GM23338 (cell line): Measurements from ENCODE around the gene PLCD3. TPM values are rescaled to one million over a fixed set of nuclear protein-coding genes. Genes with fewer than 3 reads are reported as not detected.

Source experiments
- microRNA-seq: library from miRNA; unstranded; fragments of <30 nt; microRNA quantifications from one replicate; pipeline ENCODE4, GENCODE V29; 2017
- polyA plus RNA-seq: library from polyadenylated mRNA; unstranded; fragments of >200 nt; fragmentation: Nextera tagmentation; extraction: Ambion mirVana; gene quantifications from 2 replicates; pipeline ENCODE4 v1.2.1, GENCODE V29; 2016
- small RNA-seq: library from RNA; depleted of rRNA; stranded (forward); fragments of <200 nt; gene quantifications from one replicate; pipeline ENCODE3, GENCODE V24; 2014; ENCODE audit warnings: low replicate concordance
- total RNA-seq: library from RNA; depleted of rRNA; stranded (reverse); fragments of >200 nt; shearing (Covaris generic); gene quantifications from 2 replicates; pipeline ENCODE4 v1.2.3, GENCODE V29; 2014; rRNA removed

Gene PLCD3
- total and polyA plus RNA-seq, 2 experiments from 2014 or later = 3.0 to 32.1 TPM

Small RNAs within 50 kb of the gene (microRNA-seq; reads per million reads assigned to microRNA genes)
- gene MIR6784 = not detected

Small RNAs within 50 kb of the gene (small RNA-seq; reads per million reads assigned to genes)
- gene MIR6784 = not detected
- gene RF00019 = not detected

Other genes starting within 250 kb of the PLCD3 start
- 196 and 203 TPM in 2 replicates for gene EFTUD2, start 233.1 kb downstream of the PLCD3 start, total RNA-seq
- 52.5 and 61.6 TPM in 2 replicates for gene EFTUD2, start 233.1 kb downstream of the PLCD3 start, polyA plus RNA-seq
- 4.0 and 5.1 TPM in 2 replicates for gene GFAP, start 217.0 kb downstream of the PLCD3 start, total RNA-seq
- 0.15 and 0.73 TPM in 2 replicates for gene GFAP, start 217.0 kb downstream of the PLCD3 start, polyA plus RNA-seq
- 27.1 and 28.4 TPM in 2 replicates for gene KIF18B, start 184.7 kb downstream of the PLCD3 start, total RNA-seq
- gene KIF18B, start 184.7 kb downstream of the PLCD3 start, polyA plus RNA-seq = 13.5 and 14.1 TPM in 2 replicates
- gene C1QL1, start 164.2 kb downstream of the PLCD3 start, total RNA-seq = 4.9 and 14.4 TPM in 2 replicates
- 4.3 and 6.8 TPM in 2 replicates for gene C1QL1, start 164.2 kb downstream of the PLCD3 start, polyA plus RNA-seq
- gene DCAKD, start 80.9 kb downstream of the PLCD3 start, total RNA-seq = 51.3 and 57.2 TPM in 2 replicates
- 23.7 and 28.7 TPM in 2 replicates for gene DCAKD, start 80.9 kb downstream of the PLCD3 start, polyA plus RNA-seq
- 80.9 and 95.6 TPM in 2 replicates for gene NMT1, start 71.2 kb downstream of the PLCD3 start, total RNA-seq
- 298 and 327 TPM in 2 replicates for gene NMT1, start 71.2 kb downstream of the PLCD3 start, polyA plus RNA-seq
- gene ACBD4, start 3.2 kb upstream of the PLCD3 start, total RNA-seq = 5.1 and 6.7 TPM in 2 replicates
- 4.5 and 5.1 TPM in 2 replicates for gene ACBD4, start 3.2 kb upstream of the PLCD3 start, polyA plus RNA-seq
- gene HEXIM1, start 16.0 kb upstream of the PLCD3 start, total RNA-seq = 10.9 and 11.9 TPM in 2 replicates
- gene HEXIM1, start 16.0 kb upstream of the PLCD3 start, polyA plus RNA-seq = 9.2 and 9.7 TPM in 2 replicates
- gene HEXIM2, start 29.4 kb upstream of the PLCD3 start, total RNA-seq = 9.0 and 9.8 TPM in 2 replicates
- 9.5 and 12.4 TPM in 2 replicates for gene HEXIM2, start 29.4 kb upstream of the PLCD3 start, polyA plus RNA-seq
- gene FMNL1, start 89.4 kb upstream of the PLCD3 start, total RNA-seq = 9.3 and 23.1 TPM in 2 replicates
- gene FMNL1, start 89.4 kb upstream of the PLCD3 start, polyA plus RNA-seq = 5.6 and 6.6 TPM in 2 replicates
- not detected in 2 replicates for gene SPATA32, start 129.6 kb upstream of the PLCD3 start, total RNA-seq
- gene SPATA32, start 129.6 kb upstream of the PLCD3 start, polyA plus RNA-seq = 0.23 TPM in 1 of 2 replicates, not detected in the other
- gene MAP3K14, start 184.5 kb upstream of the PLCD3 start, total RNA-seq = 3.9 and 4.9 TPM in 2 replicates
- gene MAP3K14, start 184.5 kb upstream of the PLCD3 start, polyA plus RNA-seq = 1.3 and 1.4 TPM in 2 replicates